Endothelial cell of umbilical vein (primary cell): Measurements from ENCODE around the gene TAF15. TPM values are rescaled to one million over a fixed set of nuclear protein-coding genes. Genes with fewer than 3 reads are reported as not detected.
A peak's percentile ranks its signal among the peaks of the same experiment; 100 is the strongest.

Source experiments
- BruUV-seq: library from RNA; stranded (reverse); fragments of 400-500 nt; replicated peaks from 2 replicates; lab custom pipeline; 2021; lab: Mats Ljungman, UMichigan
- CTCF ChIA-PET: fragments of 300-600, 350-600 bp; sonication (Branson Sonifier 250); formaldehyde crosslinking; loops from one replicate; lab custom pipeline; 2021; ENCODE audit warnings: antibody characterized with exemption, inconsistent platforms; lab: Charles Lee
- POLR2A ChIA-PET: fragments of 300-600, 350-600 bp; sonication (Branson Sonifier 250); formaldehyde crosslinking; loops from one replicate; lab custom pipeline; 2021; ENCODE audit warnings: antibody characterized with exemption, inconsistent platforms; lab: Charles Lee
- DNase-seq: peaks from one replicate; pipeline ENCODE4 v3.0.0-alpha.2; 2011; ENCODE audit warnings: low read depth, low spot score
- FAIRE-seq: peaks from 2 replicates; lab custom pipeline; 2011; peaks lifted over from hg19 to GRCh38; lab: Jason Lieb, UNC
- H2AFZ ChIP-seq: 2 replicates; pipeline ENCODE4 v1.6.0; 2012; ENCODE audit warnings: low read depth, low read length, control low read depth, inconsistent platforms
- H3K27ac ChIP-seq: 2 replicates; pipeline ENCODE4 v1.5.1; 2011; ENCODE audit warnings: low read depth, mild to moderate bottlenecking, control low read depth, low read length, moderate library complexity; ENCODE audit not compliant: insufficient read depth
- H3K27me3 ChIP-seq, 2 experiments: 2 replicates each; pipeline versions ENCODE4 v1.6.0 to v1.6.1; 2011; ENCODE audit warnings: low read length in 2 of 2, mixed read lengths in 1 of 2; ENCODE audit not compliant: control insufficient read depth in 2 of 2, insufficient read depth in 2 of 2
- H3K36me3 ChIP-seq, 2 experiments: 2 replicates in 1 of 2; 3 replicates in 1 of 2; pipeline ENCODE4 v1.5.1; 2011; ENCODE audit warnings: low read length in 2 of 2, mild to moderate bottlenecking in 1 of 2, moderate library complexity in 1 of 2; ENCODE audit not compliant: control insufficient read depth in 2 of 2, insufficient read depth in 2 of 2; ENCODE audit errors: extremely low read depth in 1 of 2
- H3K4me1 ChIP-seq: 3 replicates; pipeline ENCODE4 v1.5.1; 2011; ENCODE audit warnings: mild to moderate bottlenecking, low read length; ENCODE audit not compliant: control insufficient read depth, insufficient read depth; ENCODE audit errors: extremely low read depth
- H3K4me2 ChIP-seq: 2 replicates; pipeline ENCODE4 v1.6.1; 2011; ENCODE audit warnings: low read length, control low read depth, mixed read lengths; ENCODE audit not compliant: insufficient read depth
- H3K4me3 ChIP-seq, 3 experiments: fragments of 200-600 bp in 1 of 3; sonication (generic), shearing (Covaris generic) in 1 of 3; replicated peaks in 1 of 3; 2 replicates each; pipeline ENCODE4 v1.5.1; 2011 to 2016; ENCODE audit warnings: control low read depth in 3 of 3, low read length in 3 of 3, mild to moderate bottlenecking in 2 of 3, inconsistent platforms in 1 of 3, low read depth in 1 of 3, moderate library complexity in 1 of 3; ENCODE audit not compliant: insufficient read depth in 1 of 3
- H3K79me2 ChIP-seq: 2 replicates; pipeline ENCODE4 v1.6.0; 2012; ENCODE audit warnings: low read length, inconsistent platforms; ENCODE audit not compliant: control insufficient read depth, insufficient read depth
- H3K9ac ChIP-seq: replicated peaks from 2 replicates; pipeline ENCODE3; 2011; ENCODE audit warnings: low read length, control low read depth; ENCODE audit not compliant: insufficient read depth; ENCODE audit errors: extremely low read depth
- H3K9me1 ChIP-seq: replicated peaks from 3 replicates; pipeline ENCODE4 v1.6.0; 2011; ENCODE audit warnings: mild to moderate bottlenecking, low read length; ENCODE audit not compliant: control insufficient read depth, insufficient read depth; ENCODE audit errors: extremely low read depth
- H3K9me3 ChIP-seq: replicated peaks from 2 replicates; pipeline ENCODE4 v1.5.1; 2012; ENCODE audit warnings: low read length, inconsistent platforms; ENCODE audit not compliant: control insufficient read depth, insufficient read depth
- H4K20me1 ChIP-seq: replicated peaks from 2 replicates; pipeline ENCODE3; 2011; ENCODE audit warnings: mild to moderate bottlenecking, low read length; ENCODE audit not compliant: control insufficient read depth, insufficient read depth; ENCODE audit errors: extremely low read depth
- GATA2 ChIP-seq: IDR thresholded peaks from 2 replicates; pipeline ENCODE4 v1.7.0; 2011; ENCODE audit warnings: low read depth, mild to moderate bottlenecking, moderate library complexity, mixed read lengths, low read length; ENCODE audit not compliant: insufficient read length, insufficient read depth
- JUN ChIP-seq: IDR thresholded peaks from 2 replicates; pipeline ENCODE4 v1.6.1; 2011; ENCODE audit warnings: borderline replicate concordance, low read depth; ENCODE audit not compliant: insufficient read length, insufficient read depth
- MYC ChIP-seq: IDR thresholded peaks from one replicate; pipeline ENCODE4 v1.6.1; 2011; ENCODE audit warnings: mild to moderate bottlenecking, low read depth, low read length
- POLR2A ChIP-seq: IDR thresholded peaks from 2 replicates; pipeline ENCODE4 v1.6.1; 2012; ENCODE audit warnings: low read depth, mild to moderate bottlenecking, control low read depth, low read length
- POLR2AphosphoS5 ChIP-seq: IDR thresholded peaks from 2 replicates; pipeline ENCODE4 v1.6.1; 2012; ENCODE audit warnings: low read depth, mild to moderate bottlenecking, control low read depth, low read length, moderate library complexity; ENCODE audit not compliant: insufficient read depth
- dilution Hi-C: fragments of 300-500 bp; cut with MboI; formaldehyde crosslinking; loops from one replicate; pipeline ENCODE4 v1.15.0; 2019; ENCODE audit warnings: low sequenced_read_pairs; ENCODE audit not compliant: extremely low pct_ligation_motif_present
- intact Hi-C: fragments of 100-400 bp; cut with micrococcal nuclease; formaldehyde crosslinking; loops from one replicate; pipeline ENCODE4 v1.10.0; 2022
- polyA plus RNA-seq, 4 experiments: library from polyadenylated mRNA; depleted of rRNA in 3 of 4; stranded (reverse) in 3 of 4; unstranded in 1 of 4; fragments of >200 nt; gene quantifications; 2 replicates each; pipeline versions ENCODE4 v1.2.1 to v1.2.3, GENCODE V29; 2011 to 2012; ENCODE audit warnings: missing spikeins in 1 of 4
- total RNA-seq: library from RNA; stranded (reverse); gene quantifications from 2 replicates; pipeline ENCODE4 v1.2.3, GENCODE V29; 2021
- TF ChIP-seq, protein P1 (sequence below), 2 donors: IDR thresholded peaks; 1 replicate in 1 of 2; 2 replicates in 1 of 2; pipeline ENCODE4 v1.5.1; 2011; ENCODE audit warnings: low read length in 2 of 2, mild to moderate bottlenecking in 2 of 2, moderate library complexity in 2 of 2, control low read depth in 1 of 2, inconsistent platforms in 1 of 2, low read depth in 1 of 2; ENCODE audit not compliant: insufficient read depth in 1 of 2; ENCODE audit errors: extremely low read depth in 1 of 2
- TF ChIP-seq, protein P2 (sequence below): IDR thresholded peaks from 2 replicates; pipeline ENCODE4 v1.6.1; 2011; ENCODE audit not compliant: insufficient read depth, insufficient read length

TAF15 gene
- total and polyA plus RNA-seq, 2 donors (not counting 3 experiments of a cell fraction or from before 2014, with no cell fraction given), result 59.4 to 247 TPM

DNA sequence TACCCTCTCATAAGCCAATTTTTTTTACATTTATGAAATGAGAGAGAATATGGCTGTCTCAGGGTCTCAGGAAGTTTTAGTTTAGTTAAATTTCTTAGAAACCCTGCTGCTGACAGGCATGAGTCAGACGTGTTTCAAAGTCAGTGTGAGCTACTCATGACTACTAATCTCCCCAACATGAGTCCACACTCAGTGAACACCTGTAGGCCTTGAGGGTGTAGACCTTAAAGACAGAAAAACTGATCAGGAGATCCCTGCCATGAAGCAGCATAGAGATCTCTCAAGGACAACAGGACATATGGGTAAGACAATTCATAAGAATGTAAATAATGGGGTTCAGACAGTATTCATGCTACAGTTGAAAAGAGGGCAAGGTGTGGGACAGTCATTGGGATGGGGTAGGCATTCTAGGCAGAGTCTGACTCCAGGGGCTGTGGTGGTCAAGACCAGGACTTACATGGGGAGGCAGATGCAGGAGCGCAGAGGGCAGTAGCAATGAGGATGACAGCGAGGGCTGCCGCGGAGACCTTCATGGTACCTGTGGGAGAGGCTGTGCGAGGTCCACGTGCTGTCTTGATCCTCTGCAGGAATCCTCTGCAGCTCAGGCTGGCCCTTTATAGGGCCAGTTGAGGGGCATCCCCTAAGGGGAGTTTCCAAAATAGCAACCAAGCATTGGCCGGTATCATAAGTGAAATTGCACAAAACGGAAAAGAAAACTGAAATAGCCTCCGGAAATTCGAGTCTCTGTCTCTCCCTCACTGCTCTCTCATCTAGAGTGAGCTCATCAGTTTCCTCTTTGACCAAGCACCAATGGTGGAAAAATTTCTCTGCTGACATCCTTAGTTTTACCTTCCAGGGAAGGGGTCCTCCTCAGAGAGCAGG lies 70.7 kb downstream of the TAF15 start, which contains the start of gene CCL5:
TSS of gene CCL5 (minus strand) at position 588 of the 882 bp plus-strand sequence.
- no TSS peak for BruUV-seq
- FAIRE-seq (no peak), DNase-seq (no peak)
- Histone ChIP-seq H3K36me3 (no peaks in the 10 kb centered on the region), H3K4me3 (no peak within 1 kb of the TSS), H3K4me1 (peaks cover 26% of the 10 kb centered on the region), H3K9ac (no peak within 1 kb of the TSS), H3K9me3 (no peaks in the 10 kb centered on the region), H3K4me2 (no peak within 1 kb of the TSS), H4K20me1 (no peaks in the 10 kb centered on the region), H2AFZ (peak within 1 kb of the TSS; percentile 35), H3K9me1 (no peaks in the 10 kb centered on the region), H3K27ac (no peak within 1 kb of the TSS), H3K79me2 (no peaks in the 10 kb centered on the region), H3K27me3 (no peaks in the 10 kb centered on the region)
- POLR2A ChIA-PET, result no interaction called here
- no peak for TF ChIP-seq POLR2A
- TF ChIP-seq, protein P1, sequence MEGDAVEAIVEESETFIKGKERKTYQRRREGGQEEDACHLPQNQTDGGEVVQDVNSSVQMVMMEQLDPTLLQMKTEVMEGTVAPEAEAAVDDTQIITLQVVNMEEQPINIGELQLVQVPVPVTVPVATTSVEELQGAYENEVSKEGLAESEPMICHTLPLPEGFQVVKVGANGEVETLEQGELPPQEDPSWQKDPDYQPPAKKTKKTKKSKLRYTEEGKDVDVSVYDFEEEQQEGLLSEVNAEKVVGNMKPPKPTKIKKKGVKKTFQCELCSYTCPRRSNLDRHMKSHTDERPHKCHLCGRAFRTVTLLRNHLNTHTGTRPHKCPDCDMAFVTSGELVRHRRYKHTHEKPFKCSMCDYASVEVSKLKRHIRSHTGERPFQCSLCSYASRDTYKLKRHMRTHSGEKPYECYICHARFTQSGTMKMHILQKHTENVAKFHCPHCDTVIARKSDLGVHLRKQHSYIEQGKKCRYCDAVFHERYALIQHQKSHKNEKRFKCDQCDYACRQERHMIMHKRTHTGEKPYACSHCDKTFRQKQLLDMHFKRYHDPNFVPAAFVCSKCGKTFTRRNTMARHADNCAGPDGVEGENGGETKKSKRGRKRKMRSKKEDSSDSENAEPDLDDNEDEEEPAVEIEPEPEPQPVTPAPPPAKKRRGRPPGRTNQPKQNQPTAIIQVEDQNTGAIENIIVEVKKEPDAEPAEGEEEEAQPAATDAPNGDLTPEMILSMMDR (IDR thresholded peaks at IDR 0.05; ENCODE audit: extremely low read depth in 1 of 2, insufficient read depth in 1 of 2, low read depth in 1 of 2, low read length in 2 of 2), result no peak
- no peak for TF ChIP-seq MYC
- no peak for TF ChIP-seq POLR2AphosphoS5
- TF ChIP-seq JUN, result no peak
- TF ChIP-seq GATA2, result no peak
- TF ChIP-seq, protein P2, sequence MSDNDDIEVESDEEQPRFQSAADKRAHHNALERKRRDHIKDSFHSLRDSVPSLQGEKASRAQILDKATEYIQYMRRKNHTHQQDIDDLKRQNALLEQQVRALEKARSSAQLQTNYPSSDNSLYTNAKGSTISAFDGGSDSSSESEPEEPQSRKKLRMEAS, result no peak
- dilution Hi-C loops (no loop called here), intact Hi-C loops (no loop called here)
- CTCF ChIA-PET, result no interaction called here
